ENCODE results near the gene PDE6G.

GRCh38 chr17:81694810-81695209 is 38.5 kb upstream of the PDE6G start:
- TF ChIP-seq POLR2A (IDR thresholded peaks at IDR 0.05; ENCODE audit: low read depth, low read length), result no peak
- TF ChIP-seq TAF1 (IDR thresholded peaks at IDR 0.05; ENCODE audit: low read depth, low read length), result no peak
- no peak for TF ChIP-seq POLR2AphosphoS5 (IDR thresholded peaks at IDR 0.05; ENCODE audit: low read depth, low read length)
